SU-DHL-6 (cell line): ENCODE measurements around the gene TMTC1.

Experiments
- H2AFZ ChIP-seq: fragments of 200-600 bp; sonication (generic); 2 replicates; pipeline ENCODE4 v1.6.1; 2014; ENCODE audit warnings: low read depth, mild to moderate bottlenecking, moderate library complexity, mixed read lengths, antibody characterized with exemption, low read length; ENCODE audit not compliant: severe bottlenecking
- H3F3A ChIP-seq: fragments of 200-600 bp; shearing (Covaris generic); 2 replicates; pipeline ENCODE4 v1.6.0; 2016; ENCODE audit warnings: antibody characterized with exemption, mild to moderate bottlenecking; ENCODE audit not compliant: insufficient read depth
- H3K27ac ChIP-seq: fragments of 200-600 bp; sonication (generic); 2 replicates; pipeline ENCODE4 v1.5.1; 2016; ENCODE audit warnings: low read depth, mild to moderate bottlenecking, low read length, moderate library complexity, mixed read lengths
- H3K27me3 ChIP-seq: fragments of 200-600 bp; sonication (generic), shearing (Covaris generic); 2 replicates; pipeline ENCODE4 v1.6.0; 2014; ENCODE audit warnings: mild to moderate bottlenecking, low read length
- H3K36me3 ChIP-seq: fragments of 200-600 bp; sonication (generic); 2 replicates; pipeline ENCODE4 v1.6.1; 2014; ENCODE audit warnings: mild to moderate bottlenecking, low read length, mixed read lengths
- H3K4me2 ChIP-seq: fragments of 300-600, 200-600 bp; shearing (Covaris generic), sonication (generic); 2 replicates; pipeline ENCODE4 v1.6.0; 2014; ENCODE audit warnings: low read length, low read depth, mild to moderate bottlenecking; ENCODE audit not compliant: poor library complexity, severe bottlenecking
- H3K4me3 ChIP-seq: fragments of 200-600 bp; sonication (generic); 2 replicates; pipeline ENCODE4 v1.5.1; 2014; ENCODE audit warnings: antibody characterized with exemption, low read length, mild to moderate bottlenecking, mixed read lengths; ENCODE audit not compliant: insufficient read depth, poor library complexity, severe bottlenecking
- H3K79me2 ChIP-seq: fragments of 200-600 bp; sonication (generic); 2 replicates; pipeline ENCODE4 v1.6.1; 2014; ENCODE audit warnings: mild to moderate bottlenecking, low read length, moderate library complexity; ENCODE audit not compliant: insufficient read depth
- H3K9ac ChIP-seq: fragments of 200-600 bp; sonication (generic); 2 replicates; pipeline ENCODE4 v1.7.0; 2014; ENCODE audit warnings: mild to moderate bottlenecking, low read length
- H3K9me2 ChIP-seq: fragments of 200-600 bp; sonication (generic); replicated peaks from 2 replicates; pipeline ENCODE4 v1.6.1; 2014; ENCODE audit warnings: low read length; ENCODE audit not compliant: insufficient read depth
- H3K9me3 ChIP-seq: fragments of 200-600 bp; sonication (generic); 2 replicates; pipeline ENCODE4 v1.6.1; 2014; ENCODE audit warnings: low read length, mixed read lengths; ENCODE audit not compliant: insufficient read depth
- H4K20me1 ChIP-seq: fragments of 200-600 bp; sonication (generic); 2 replicates; pipeline ENCODE4 v1.6.1; 2014; ENCODE audit warnings: low read depth, mild to moderate bottlenecking, antibody characterized with exemption, low read length, moderate library complexity, mixed read lengths
- CTCF ChIP-seq: fragments of 200-600 bp; sonication (generic); IDR thresholded peaks from one replicate; pipeline ENCODE4 v1.5.1; 2017; ENCODE audit warnings: antibody characterized with exemption, mild to moderate bottlenecking, low read length, moderate library complexity; ENCODE audit not compliant: insufficient read depth, poor library complexity, severe bottlenecking
- EZH2phosphoT487 ChIP-seq: fragments of 200-600 bp; sonication (generic), shearing (Covaris generic); conservative IDR thresholded peaks from 2 replicates; pipeline ENCODE4 v1.6.1; 2018; ENCODE audit warnings: mild to moderate bottlenecking, antibody characterized with exemption, low read length, moderate library complexity, mixed read lengths

Gene TMTC1

GRCh38 chr12:29714966-29715365 lies 68.8 kb downstream of the TMTC1 start:
- Histone ChIP-seq H3K79me2 (no peaks in the 10 kb centered on the region), H3F3A (no peaks in the 10 kb centered on the region), H3K27ac (no peak overlapping the region), H3K27me3 (no peaks in the 10 kb centered on the region), H3K9ac (no peak overlapping the region), H2AFZ (no peak overlapping the region), H3K36me3 (no peaks in the 10 kb centered on the region), H3K4me2 (no peak overlapping the region), H3K9me3 (no peaks in the 10 kb centered on the region), H4K20me1 (no peaks in the 10 kb centered on the region), H3K9me2 (no peaks in the 10 kb centered on the region), H3K4me3 (no peak overlapping the region)
- no peak for TF ChIP-seq EZH2phosphoT487
- no peak for TF ChIP-seq CTCF

GRCh38 chr12:29713729-29714128 lies 70.0 kb downstream of the TMTC1 start:
- Histone ChIP-seq H3K36me3 (no peaks in the 10 kb centered on the region), H3K4me2 (no peak overlapping the region), H3K9me2 (no peaks in the 10 kb centered on the region), H3K27ac (no peak overlapping the region), H4K20me1 (no peaks in the 10 kb centered on the region), H3K9ac (no peak overlapping the region), H3K9me3 (no peaks in the 10 kb centered on the region), H3F3A (no peaks in the 10 kb centered on the region), H3K79me2 (no peaks in the 10 kb centered on the region), H3K4me3 (no peak overlapping the region), H3K27me3 (no peaks in the 10 kb centered on the region), H2AFZ (no peak overlapping the region)
- TF ChIP-seq CTCF: no peak
- no peak for TF ChIP-seq EZH2phosphoT487

GRCh38 chr12:29711381-29711780 lies 72.4 kb downstream of the TMTC1 start:
- H3K36me3 ChIP-seq: no peaks in the 10 kb centered on the region
- TF ChIP-seq CTCF (no peak), EZH2phosphoT487 (no peak)
- H4K20me1 ChIP-seq: no peaks in the 10 kb centered on the region
- no peaks in the 10 kb centered on the region for H3F3A ChIP-seq
- no peak overlapping the region for H3K4me2 ChIP-seq
- no peaks in the 10 kb centered on the region for H3K9me3 ChIP-seq
- no peak overlapping the region for H2AFZ ChIP-seq
- H3K27ac ChIP-seq: no peak overlapping the region
- no peaks in the 10 kb centered on the region for H3K27me3 ChIP-seq
- H3K79me2 ChIP-seq: no peaks in the 10 kb centered on the region
- H3K9ac ChIP-seq: no peak overlapping the region
- H3K4me3 ChIP-seq: no peak overlapping the region
- H3K9me2 ChIP-seq: no peaks in the 10 kb centered on the region
